PC-3 (cell line): ENCODE results near the gene NPRL2.

Experiments
- EZH2 ChIP-seq: fragments of 300-600 bp; sonication (generic); IDR thresholded peaks from one replicate; pipeline ENCODE4 v1.6.1; 2017; ENCODE audit warnings: antibody characterized with exemption, mild to moderate bottlenecking, low read length; ENCODE audit not compliant: unreplicated experiment
- TF ChIP-seq, protein P1 (sequence below): fragments of 300-600 bp; sonication (generic); conservative IDR thresholded peaks from 2 replicates; pipeline ENCODE4 v1.5.1; 2017; ENCODE audit warnings: antibody characterized with exemption, low read depth, mild to moderate bottlenecking, low read length

DNA sequence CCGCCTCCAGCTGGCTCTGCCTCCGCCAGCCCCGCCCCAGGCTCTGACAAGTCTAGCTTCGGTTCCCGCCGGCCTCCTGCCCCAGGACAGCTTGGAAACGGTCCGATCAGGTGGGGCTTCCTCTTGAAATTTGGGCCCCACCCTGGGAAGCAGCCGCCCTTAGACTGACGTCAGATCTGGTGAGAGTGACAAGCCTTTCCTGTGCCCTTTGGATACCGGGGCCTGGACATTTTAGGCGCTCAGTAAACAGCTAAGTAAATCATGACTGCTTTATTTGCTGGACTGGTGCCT lies 51.0 kb downstream of the NPRL2 start:
- TF ChIP-seq, protein P1, sequence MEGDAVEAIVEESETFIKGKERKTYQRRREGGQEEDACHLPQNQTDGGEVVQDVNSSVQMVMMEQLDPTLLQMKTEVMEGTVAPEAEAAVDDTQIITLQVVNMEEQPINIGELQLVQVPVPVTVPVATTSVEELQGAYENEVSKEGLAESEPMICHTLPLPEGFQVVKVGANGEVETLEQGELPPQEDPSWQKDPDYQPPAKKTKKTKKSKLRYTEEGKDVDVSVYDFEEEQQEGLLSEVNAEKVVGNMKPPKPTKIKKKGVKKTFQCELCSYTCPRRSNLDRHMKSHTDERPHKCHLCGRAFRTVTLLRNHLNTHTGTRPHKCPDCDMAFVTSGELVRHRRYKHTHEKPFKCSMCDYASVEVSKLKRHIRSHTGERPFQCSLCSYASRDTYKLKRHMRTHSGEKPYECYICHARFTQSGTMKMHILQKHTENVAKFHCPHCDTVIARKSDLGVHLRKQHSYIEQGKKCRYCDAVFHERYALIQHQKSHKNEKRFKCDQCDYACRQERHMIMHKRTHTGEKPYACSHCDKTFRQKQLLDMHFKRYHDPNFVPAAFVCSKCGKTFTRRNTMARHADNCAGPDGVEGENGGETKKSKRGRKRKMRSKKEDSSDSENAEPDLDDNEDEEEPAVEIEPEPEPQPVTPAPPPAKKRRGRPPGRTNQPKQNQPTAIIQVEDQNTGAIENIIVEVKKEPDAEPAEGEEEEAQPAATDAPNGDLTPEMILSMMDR: no peak
- TF ChIP-seq EZH2: no peak
